Uterus (tissue), 2 donors: Measurements from ENCODE around the gene ARAP1.

Experiments used
- POLR2A ChIP-seq, 2 donors: fragments of 450-650 bp; IDR thresholded peaks; one replicate each; pipeline ENCODE4 v1.6.1; 2016; ENCODE audit warnings: antibody characterized with exemption in 2 of 2, mild to moderate bottlenecking in 1 of 2, moderate library complexity in 1 of 2
- TF ChIP-seq, protein P1 (sequence below), 4 experiments: fragments of 200-600 bp in 2 of 4; fragments of 450-650 bp in 2 of 4; sonication (generic) in 2 of 4; IDR thresholded peaks; one replicate each; pipeline ENCODE4 v1.5.1; 2016 to 2019; ENCODE audit warnings: antibody characterized with exemption in 4 of 4, mild to moderate bottlenecking in 2 of 4, moderate library complexity in 1 of 4

DNA sequence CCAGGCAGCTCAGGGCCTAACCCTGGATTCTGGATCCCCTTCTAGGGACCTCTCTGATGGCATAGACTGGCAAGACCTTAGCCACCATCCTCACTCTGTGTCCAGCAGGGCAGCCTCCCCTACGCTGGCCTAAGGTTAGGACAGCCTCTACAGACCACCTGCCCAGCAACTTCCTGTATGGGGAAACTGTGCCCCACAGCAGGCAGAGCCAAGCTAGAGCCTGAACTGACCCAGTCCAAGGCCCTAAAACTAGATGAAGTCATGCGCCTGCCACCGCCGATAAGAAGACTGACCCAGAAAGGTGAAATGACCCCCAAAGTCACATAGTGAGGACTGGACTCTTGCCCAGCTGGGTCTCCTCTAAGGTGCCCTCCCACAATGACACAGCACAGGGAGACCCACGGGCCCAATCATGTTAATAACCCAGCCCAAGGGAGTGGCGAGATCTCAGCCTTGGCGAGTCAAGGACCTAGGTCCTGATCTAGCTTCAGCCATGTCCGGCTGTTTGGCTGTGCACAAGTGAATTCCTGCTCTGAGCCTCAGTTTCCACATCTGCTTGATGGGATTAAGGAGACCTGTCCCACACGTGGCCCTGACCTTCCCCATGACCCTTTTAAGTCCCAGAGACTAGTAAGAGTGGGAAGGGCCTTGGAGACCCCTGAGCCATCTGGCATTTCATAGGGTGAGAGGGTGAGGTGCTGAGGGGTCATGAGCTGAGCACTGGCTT, 24.1 kb upstream of the ARAP1 start:
- TF ChIP-seq, protein P1, sequence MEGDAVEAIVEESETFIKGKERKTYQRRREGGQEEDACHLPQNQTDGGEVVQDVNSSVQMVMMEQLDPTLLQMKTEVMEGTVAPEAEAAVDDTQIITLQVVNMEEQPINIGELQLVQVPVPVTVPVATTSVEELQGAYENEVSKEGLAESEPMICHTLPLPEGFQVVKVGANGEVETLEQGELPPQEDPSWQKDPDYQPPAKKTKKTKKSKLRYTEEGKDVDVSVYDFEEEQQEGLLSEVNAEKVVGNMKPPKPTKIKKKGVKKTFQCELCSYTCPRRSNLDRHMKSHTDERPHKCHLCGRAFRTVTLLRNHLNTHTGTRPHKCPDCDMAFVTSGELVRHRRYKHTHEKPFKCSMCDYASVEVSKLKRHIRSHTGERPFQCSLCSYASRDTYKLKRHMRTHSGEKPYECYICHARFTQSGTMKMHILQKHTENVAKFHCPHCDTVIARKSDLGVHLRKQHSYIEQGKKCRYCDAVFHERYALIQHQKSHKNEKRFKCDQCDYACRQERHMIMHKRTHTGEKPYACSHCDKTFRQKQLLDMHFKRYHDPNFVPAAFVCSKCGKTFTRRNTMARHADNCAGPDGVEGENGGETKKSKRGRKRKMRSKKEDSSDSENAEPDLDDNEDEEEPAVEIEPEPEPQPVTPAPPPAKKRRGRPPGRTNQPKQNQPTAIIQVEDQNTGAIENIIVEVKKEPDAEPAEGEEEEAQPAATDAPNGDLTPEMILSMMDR (IDR thresholded peaks at IDR 0.05), result no peak
- no peak for TF ChIP-seq POLR2A (IDR thresholded peaks at IDR 0.05)
